Hepatocyte (in vitro differentiated cells): ENCODE results near the gene OBSCN. TPM values are rescaled to one million over a fixed set of nuclear protein-coding genes. Genes with fewer than 3 reads are reported as not detected.

ENCODE experiments used
- DNase-seq: peaks from one replicate; pipeline ENCODE4 v3.0.0-alpha.2; 2016; ENCODE audit warnings: low spot score
- H2AFZ ChIP-seq: fragments of 200-600 bp; sonication (generic); 2 replicates; pipeline ENCODE4 v1.6.0; 2016; ENCODE audit warnings: antibody characterized with exemption, mild to moderate bottlenecking
- H3K27ac ChIP-seq: fragments of 200-600 bp; sonication (generic); 2 replicates; pipeline ENCODE4 v1.5.1; 2016; ENCODE audit warnings: mild to moderate bottlenecking
- H3K27me3 ChIP-seq: fragments of 200-600 bp; sonication (generic); 2 replicates; pipeline ENCODE4 v1.6.1; 2016
- H3K36me3 ChIP-seq: fragments of 200-600 bp; sonication (generic); replicated peaks from 2 replicates; pipeline ENCODE4 v1.5.1; 2016; ENCODE audit warnings: low read depth; ENCODE audit not compliant: insufficient read depth
- H3K4me1 ChIP-seq: fragments of 200-600 bp; sonication (generic); 2 replicates; pipeline ENCODE4 v1.5.1; 2016; ENCODE audit warnings: mild to moderate bottlenecking, moderate library complexity; ENCODE audit not compliant: insufficient read depth
- H3K4me2 ChIP-seq: fragments of 200-600 bp; sonication (generic); 2 replicates; pipeline ENCODE4 v1.6.0; 2016
- H3K4me3 ChIP-seq: fragments of 200-600 bp; sonication (generic); 2 replicates; pipeline ENCODE4 v1.5.1; 2016; ENCODE audit warnings: mild to moderate bottlenecking
- H3K79me2 ChIP-seq: fragments of 200-600 bp; sonication (generic); 2 replicates; pipeline ENCODE4 v1.6.0; 2017; ENCODE audit warnings: mild to moderate bottlenecking
- H3K9me2 ChIP-seq: fragments of 200-600 bp; sonication (generic); replicated peaks from 2 replicates; pipeline ENCODE4 v1.6.0; 2017; ENCODE audit warnings: mild to moderate bottlenecking; ENCODE audit not compliant: insufficient read depth
- H3K9me3 ChIP-seq: fragments of 200-600 bp; sonication (generic); 2 replicates; pipeline ENCODE4 v1.5.1; 2016; ENCODE audit warnings: low read depth, mild to moderate bottlenecking
- H4K20me1 ChIP-seq: fragments of 200-600 bp; sonication (generic); 2 replicates; pipeline ENCODE4 v1.6.0; 2016; ENCODE audit warnings: mild to moderate bottlenecking; ENCODE audit not compliant: insufficient read depth, poor library complexity, severe bottlenecking
- EZH2 ChIP-seq: fragments of 200-600 bp; sonication (generic); IDR thresholded peaks from 2 replicates; pipeline ENCODE4 v1.6.1; 2016; ENCODE audit warnings: antibody characterized with exemption, mild to moderate bottlenecking, borderline replicate concordance
- EZH2phosphoT487 ChIP-seq: fragments of 200-600 bp; sonication (generic); IDR thresholded peaks from one replicate; pipeline ENCODE4 v1.6.1; 2018; ENCODE audit warnings: antibody characterized with exemption, mild to moderate bottlenecking, low read depth, moderate library complexity; ENCODE audit not compliant: unreplicated experiment, severe bottlenecking
- WGBS: methylation state at CpG from one replicate; pipeline ENCODE4 v1.1.6; 2016; ENCODE audit warnings: low lambda C conversion rate; ENCODE audit errors: missing lambda C conversion rate; 5-methylcytosine and 5-hydroxymethylcytosine counted together
- polyA plus RNA-seq: library from polyadenylated mRNA; unstranded; fragments of >200 nt; fragmentation: Nextera tagmentation; extraction: Ambion mirVana; gene quantifications from 2 replicates; pipeline ENCODE4 v1.2.1, GENCODE V29; 2016
- total RNA-seq: library from RNA; depleted of rRNA; stranded (reverse); fragments of >200 nt; gene quantifications from 2 replicates; pipeline ENCODE4 v1.2.3, GENCODE V29; 2014
- TF ChIP-seq, protein P1 (sequence below): fragments of 200-600 bp; sonication (generic); IDR thresholded peaks from 2 replicates; pipeline ENCODE4 v1.5.1; 2016; ENCODE audit warnings: antibody characterized with exemption, mild to moderate bottlenecking; ENCODE audit not compliant: poor library complexity

The OBSCN gene
- total and polyA plus RNA-seq, 2 experiments from 2014 or later: 15.0 to 22.4 TPM

DNA sequence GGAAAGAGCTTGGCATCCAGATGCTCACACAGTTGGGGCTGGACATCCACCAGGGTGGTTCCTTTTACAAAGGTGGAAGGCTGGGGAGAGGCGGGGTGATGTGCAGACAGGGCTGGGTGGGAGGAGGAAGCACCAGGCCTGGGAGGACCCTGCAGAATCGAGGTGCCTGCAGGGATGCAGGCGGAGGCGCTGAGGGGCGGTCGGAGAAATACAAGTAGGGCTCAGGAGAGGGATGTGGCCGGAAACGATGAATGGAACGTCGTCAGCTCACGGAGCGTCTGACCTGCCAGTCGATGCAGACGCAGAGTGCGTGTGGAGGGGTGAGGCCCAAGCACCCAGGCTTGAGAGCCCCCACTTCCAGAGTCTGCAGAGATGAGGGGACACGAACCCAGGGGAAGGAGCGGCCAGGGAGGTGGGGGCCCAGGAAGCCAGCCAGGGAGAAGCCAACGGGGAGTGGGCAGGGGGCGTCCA, 135.4 kb downstream of the OBSCN start:
- no peaks in the 10 kb centered on the region for H3K9me3 ChIP-seq
- no peak overlapping the region for H3K4me3 ChIP-seq
- H3K36me3 ChIP-seq: no peaks in the 10 kb centered on the region
- 96% methylated on average over 14 of the region's 19 CpGs for whole genome bisulfite sequencing
- TF ChIP-seq EZH2: no peak
- TF ChIP-seq, protein P1, sequence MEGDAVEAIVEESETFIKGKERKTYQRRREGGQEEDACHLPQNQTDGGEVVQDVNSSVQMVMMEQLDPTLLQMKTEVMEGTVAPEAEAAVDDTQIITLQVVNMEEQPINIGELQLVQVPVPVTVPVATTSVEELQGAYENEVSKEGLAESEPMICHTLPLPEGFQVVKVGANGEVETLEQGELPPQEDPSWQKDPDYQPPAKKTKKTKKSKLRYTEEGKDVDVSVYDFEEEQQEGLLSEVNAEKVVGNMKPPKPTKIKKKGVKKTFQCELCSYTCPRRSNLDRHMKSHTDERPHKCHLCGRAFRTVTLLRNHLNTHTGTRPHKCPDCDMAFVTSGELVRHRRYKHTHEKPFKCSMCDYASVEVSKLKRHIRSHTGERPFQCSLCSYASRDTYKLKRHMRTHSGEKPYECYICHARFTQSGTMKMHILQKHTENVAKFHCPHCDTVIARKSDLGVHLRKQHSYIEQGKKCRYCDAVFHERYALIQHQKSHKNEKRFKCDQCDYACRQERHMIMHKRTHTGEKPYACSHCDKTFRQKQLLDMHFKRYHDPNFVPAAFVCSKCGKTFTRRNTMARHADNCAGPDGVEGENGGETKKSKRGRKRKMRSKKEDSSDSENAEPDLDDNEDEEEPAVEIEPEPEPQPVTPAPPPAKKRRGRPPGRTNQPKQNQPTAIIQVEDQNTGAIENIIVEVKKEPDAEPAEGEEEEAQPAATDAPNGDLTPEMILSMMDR: no peak
- no peak for TF ChIP-seq EZH2phosphoT487
- no peak overlapping the region for H2AFZ ChIP-seq
- H3K27me3 ChIP-seq: no peaks in the 10 kb centered on the region
- no peak overlapping the region for H3K4me2 ChIP-seq
- H3K4me1 ChIP-seq: no peaks in the 10 kb centered on the region
- H3K27ac ChIP-seq: no peak overlapping the region
- no peaks in the 10 kb centered on the region for H3K9me2 ChIP-seq
- DNase-seq: no peak
- H3K79me2 ChIP-seq: no peaks in the 10 kb centered on the region
- H4K20me1 ChIP-seq: no peaks in the 10 kb centered on the region

DNA sequence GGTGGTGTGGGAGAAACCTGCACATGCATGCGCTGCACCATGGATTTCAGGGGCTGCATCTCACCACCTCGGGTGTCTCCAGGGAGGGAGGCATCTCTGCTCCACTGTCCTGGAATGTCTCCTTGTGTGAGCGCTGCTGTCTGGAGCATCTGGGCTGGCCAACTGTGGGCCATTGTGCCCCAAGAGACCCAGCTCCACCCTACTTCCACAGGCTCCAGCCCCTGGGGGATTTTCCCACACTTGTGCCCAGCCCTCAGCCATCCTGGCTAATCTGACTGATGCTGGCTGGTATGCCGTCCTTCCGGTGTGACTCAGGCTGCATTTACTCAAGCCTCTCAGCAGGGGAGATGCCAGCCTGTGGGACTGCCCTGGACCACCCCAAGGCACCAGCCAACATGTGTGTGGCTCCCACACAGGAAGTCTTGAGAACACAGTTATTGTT, 136.8 kb downstream of the OBSCN start:
- Histone ChIP-seq H3K27ac (no peak overlapping the region), H3K9me2 (no peaks in the 10 kb centered on the region), H3K4me1 (no peaks in the 10 kb centered on the region), H3K9me3 (no peaks in the 10 kb centered on the region), H3K4me2 (no peak overlapping the region), H2AFZ (no peak overlapping the region), H4K20me1 (no peaks in the 10 kb centered on the region), H3K4me3 (no peak overlapping the region), H3K79me2 (no peaks in the 10 kb centered on the region), H3K27me3 (no peaks in the 10 kb centered on the region), H3K36me3 (no peaks in the 10 kb centered on the region)
- TF ChIP-seq EZH2phosphoT487 (no peak), EZH2 (no peak)
- TF ChIP-seq, protein P1: no peak
- whole genome bisulfite sequencing: 95% methylated on average over 5 of the region's 5 CpGs
- DNase-seq: no peak

DNA sequence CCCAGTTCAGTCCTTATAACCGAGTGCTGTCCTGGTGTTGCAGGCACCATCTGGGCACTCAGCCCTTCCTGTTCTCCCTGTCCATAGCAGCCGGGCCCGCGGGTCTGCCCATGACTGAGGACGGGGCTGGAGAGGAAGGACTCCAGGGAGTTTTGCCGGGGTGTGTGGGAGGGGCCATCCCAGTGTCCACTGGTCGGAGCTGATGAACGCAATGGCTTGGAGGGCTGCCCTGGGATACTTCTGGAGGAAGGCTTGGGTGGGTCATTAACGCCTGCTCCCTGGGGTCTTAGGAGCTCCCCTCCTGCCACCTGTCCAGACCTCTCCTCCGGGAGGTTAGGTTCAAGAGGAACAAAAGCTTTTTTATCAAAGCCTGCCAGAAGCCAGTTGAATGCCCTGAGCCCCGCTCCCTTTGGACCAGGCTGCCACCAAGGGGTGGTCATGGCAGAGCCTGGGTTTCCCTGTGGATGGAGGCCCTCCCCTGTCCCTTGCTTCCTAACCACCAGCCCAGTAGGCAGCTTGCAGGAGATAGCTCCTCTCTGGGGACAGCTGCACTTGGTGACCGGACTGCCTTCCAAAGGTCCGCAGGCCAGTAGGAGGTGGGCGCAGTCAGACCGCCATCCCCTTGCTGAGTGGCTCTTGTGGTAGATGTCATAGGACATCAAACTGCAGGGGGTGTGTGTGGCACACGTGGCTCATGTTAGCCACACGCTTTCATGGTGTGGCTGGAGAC, 137.5 kb downstream of the OBSCN start:
- H4K20me1 ChIP-seq: no peaks in the 10 kb centered on the region
- no peaks in the 10 kb centered on the region for H3K4me1 ChIP-seq
- H3K4me3 ChIP-seq: no peak overlapping the region
- 94% methylated on average over 13 of the region's 17 CpGs for WGBS
- H3K79me2 ChIP-seq: no peaks in the 10 kb centered on the region
- no peaks in the 10 kb centered on the region for H3K27me3 ChIP-seq
- TF ChIP-seq, protein P1: no peak
- TF ChIP-seq EZH2phosphoT487 (no peak), EZH2 (no peak)
- no peak overlapping the region for H3K4me2 ChIP-seq
- no peak overlapping the region for H2AFZ ChIP-seq
- no peak for DNase-seq
- H3K9me2 ChIP-seq: no peaks in the 10 kb centered on the region
- no peaks in the 10 kb centered on the region for H3K9me3 ChIP-seq
- no peak overlapping the region for H3K27ac ChIP-seq
- H3K36me3 ChIP-seq: no peaks in the 10 kb centered on the region
